ENCODE data around the gene MBOAT2.

- TF ChIP-seq POLR2A (IDR thresholded peaks at IDR 0.05; ENCODE audit: low read depth, low read length), result no peak
- no peak for TF ChIP-seq POLR2AphosphoS5 (IDR thresholded peaks at IDR 0.05; ENCODE audit: low read depth, low read length)
- TF ChIP-seq TAF1 (IDR thresholded peaks at IDR 0.05; ENCODE audit: borderline replicate concordance, low read depth, low read length), result no peak
Measured at GRCh38 chr2:8983571-8983970, 19.9 kb downstream of the MBOAT2 start.
